Adipose tissue (tissue), 3 donors: ENCODE measurements around the gene KPNA6. TPM values are rescaled to one million over a fixed set of nuclear protein-coding genes. Genes with fewer than 3 reads are reported as not detected.

ENCODE experiments used
- H3K27ac ChIP-seq: one replicate; pipeline ENCODE4 v1.5.1; 2013; ENCODE audit warnings: low read depth, low read length
- WGBS, 3 donors: extraction: QIAGEN DNeasy Blood & Tissue Kit; methylation state at CpG; one replicate each; pipeline ENCODE4 v1.1.7; 2013; 5-methylcytosine and 5-hydroxymethylcytosine counted together
- polyA plus RNA-seq, 3 donors: library from polyadenylated mRNA; stranded (reverse); fragments of 200-250 nt; gene quantifications; one replicate each; pipeline ENCODE4 v1.2.3, GENCODE V29; 2013
- donor health status: healthy with polysubstance abuse.
- donor health status: Bipolar disorder and iron deficiency.
- donor health status: healthy.

KPNA6 gene
- polyA plus RNA-seq, 3 donors: 5.9 to 11.4 (median 10.1) TPM

- peak within 1 kb of the TSS; percentile 86 for H3K27ac ChIP-seq
- WGBS, 3 donors: 0 to 1% (median 1%) methylated on average over 76 to 79 of the region's 79 CpGs
Observed at GRCh38 chr1:32179443-32180185, 71.8 kb downstream of the KPNA6 start, which contains the start of gene TXLNA. TSS of gene TXLNA (plus strand) at chr1:32179675. CDS start at chr1:32180346, 671 bp downstream.

GRCh38 chr1:32180186-32181060 is 72.6 kb downstream of the KPNA6 start:
- WGBS, 3 donors: 5 to 8% (median 5%) methylated on average over 36 of the region's 36 CpGs
- peak overlapping the region; percentile 86 for H3K27ac ChIP-seq

DNA sequence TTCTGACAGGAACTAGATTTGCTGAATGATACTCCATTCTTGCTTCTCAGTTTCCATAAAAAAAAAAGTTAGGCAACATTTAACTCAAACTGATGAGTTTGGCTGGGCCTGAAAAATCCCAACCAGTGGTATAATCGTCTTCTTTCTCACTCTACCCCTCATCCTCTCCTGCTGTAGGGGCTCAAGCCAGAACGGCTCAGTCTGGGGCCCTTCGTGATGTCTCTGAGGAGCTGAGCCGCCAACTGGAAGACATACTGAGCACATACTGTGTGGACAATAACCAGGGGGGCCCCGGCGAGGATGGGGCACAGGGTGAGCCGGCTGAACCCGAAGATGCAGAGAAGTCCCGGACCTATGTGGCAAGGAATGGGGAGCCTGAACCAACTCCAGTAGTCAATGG is 73.2 kb downstream of the KPNA6 start:
- 65 to 75% (median 71%) methylated on average over 9 of the region's 9 CpGs for WGBS, 3 donors
- no peak overlapping the region for H3K27ac ChIP-seq

GRCh38 chr1:32181563-32181962 is 73.7 kb downstream of the KPNA6 start:
- H3K27ac ChIP-seq: no peak overlapping the region
- 69 to 86% (median 82%) methylated on average over 5 of the region's 5 CpGs for WGBS, 3 donors

DNA sequence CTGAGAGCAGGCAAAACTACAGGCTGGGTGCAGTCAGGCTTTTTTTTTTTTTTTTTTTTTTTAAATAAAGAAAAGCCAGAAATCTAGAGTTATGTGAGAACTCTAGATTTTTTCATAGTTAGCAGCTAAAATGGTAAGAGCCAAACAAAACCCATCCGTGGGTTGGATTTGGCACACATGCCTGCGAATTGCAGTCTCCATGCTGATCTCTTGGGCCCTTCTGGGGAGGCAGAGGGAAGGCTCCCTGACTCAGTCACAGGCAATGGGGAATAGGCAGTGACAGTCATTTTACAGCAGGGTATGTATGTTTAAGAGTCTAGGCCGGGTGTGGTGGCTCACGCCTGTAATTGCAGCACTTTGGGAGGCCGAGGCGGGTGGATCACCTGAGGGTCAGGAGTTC is 74.2 kb downstream of the KPNA6 start:
- no peak overlapping the region for H3K27ac ChIP-seq
- 79 to 93% (median 81%) methylated on average over 6 of the region's 6 CpGs for WGBS, 3 donors

DNA sequence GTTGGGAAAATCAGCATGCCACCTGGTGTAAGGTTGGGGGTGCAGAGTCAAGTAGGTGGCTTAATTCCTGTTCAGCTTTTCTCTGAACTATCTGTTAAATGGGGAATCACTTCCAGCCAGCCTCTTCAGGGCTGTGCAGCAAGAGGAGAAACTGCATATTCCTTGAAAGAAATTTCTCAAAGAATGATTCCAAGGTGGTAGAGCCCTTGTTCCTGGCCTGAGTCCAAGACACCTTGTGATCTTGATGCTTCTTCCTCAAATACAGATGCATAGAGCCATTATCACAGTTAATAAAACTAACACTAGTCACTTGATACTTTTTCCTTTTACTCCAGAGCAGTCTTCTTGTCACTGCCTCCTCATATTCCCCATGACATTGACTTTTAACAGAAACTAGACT is 76.8 kb downstream of the KPNA6 start:
- no peak overlapping the region for H3K27ac ChIP-seq

DNA sequence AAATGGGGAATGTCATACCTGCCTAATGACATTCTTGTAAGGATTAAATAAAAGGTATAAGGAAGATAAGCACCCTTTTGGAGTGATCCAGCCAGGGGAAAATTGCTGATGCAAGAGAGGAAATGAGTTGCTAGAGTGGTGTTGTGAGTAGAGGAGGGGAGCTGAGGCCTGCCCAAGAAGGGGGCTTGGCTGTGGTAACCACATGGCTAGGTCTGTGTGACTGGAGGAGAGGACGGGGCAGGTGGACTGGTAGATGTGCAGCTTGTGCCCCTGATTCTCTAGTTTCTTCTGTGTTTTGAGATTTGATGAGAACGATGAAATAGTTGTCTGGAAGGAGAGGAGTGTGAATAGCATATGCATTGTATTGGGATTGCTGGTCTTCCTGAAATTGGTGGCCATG is 78.2 kb downstream of the KPNA6 start:
- no peak overlapping the region for H3K27ac ChIP-seq
- WGBS, 3 donors: 77 to 95% (median 87%) methylated on average over 2 of the region's 2 CpGs

DNA sequence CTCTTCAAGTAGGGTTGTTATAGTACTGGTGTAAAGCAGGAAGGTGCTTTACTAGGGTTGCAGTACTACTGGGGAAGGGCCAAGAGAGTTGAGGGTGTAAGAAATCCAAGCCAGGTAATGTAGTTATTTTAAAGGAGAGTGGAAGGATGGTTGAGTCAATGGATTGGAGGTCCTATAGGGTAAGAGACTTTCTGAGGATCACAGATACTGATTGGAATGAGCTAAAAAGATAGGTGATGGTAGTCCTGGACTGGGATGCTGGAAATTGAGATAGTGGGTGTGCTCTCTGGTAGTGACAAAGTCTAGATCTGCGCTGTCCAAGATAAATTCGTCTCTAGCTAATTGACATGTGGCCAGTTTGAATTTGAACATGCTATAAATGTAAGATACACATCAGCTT is 78.6 kb downstream of the KPNA6 start:
- no peak overlapping the region for H3K27ac ChIP-seq
- 79 to 97% (median 96%) methylated on average over 2 of the region's 2 CpGs for WGBS, 3 donors

- no peak overlapping the region for H3K27ac ChIP-seq
- WGBS, 3 donors: 96 to 99% (median 97%) methylated on average over 9 of the region's 9 CpGs
Observed at GRCh38 chr1:32187850-32188249, 80.0 kb downstream of the KPNA6 start.

- WGBS, 3 donors: 93 to 97% (median 94%) methylated on average over 8 of the region's 8 CpGs
- no peak overlapping the region for H3K27ac ChIP-seq
Observed at GRCh38 chr1:32192220-32192948, 84.5 kb downstream of the KPNA6 start.

- 93 to 98% (median 94%) methylated on average over 6 of the region's 6 CpGs for WGBS, 3 donors
- no peak overlapping the region for H3K27ac ChIP-seq
Observed at GRCh38 chr1:32194984-32195383, 87.1 kb downstream of the KPNA6 start.

- no peak overlapping the region for H3K27ac ChIP-seq
- WGBS, 3 donors: 83 to 93% (median 85%) methylated on average over 3 of the region's 3 CpGs
Observed at GRCh38 chr1:32195531-32195930, 87.7 kb downstream of the KPNA6 start.

DNA sequence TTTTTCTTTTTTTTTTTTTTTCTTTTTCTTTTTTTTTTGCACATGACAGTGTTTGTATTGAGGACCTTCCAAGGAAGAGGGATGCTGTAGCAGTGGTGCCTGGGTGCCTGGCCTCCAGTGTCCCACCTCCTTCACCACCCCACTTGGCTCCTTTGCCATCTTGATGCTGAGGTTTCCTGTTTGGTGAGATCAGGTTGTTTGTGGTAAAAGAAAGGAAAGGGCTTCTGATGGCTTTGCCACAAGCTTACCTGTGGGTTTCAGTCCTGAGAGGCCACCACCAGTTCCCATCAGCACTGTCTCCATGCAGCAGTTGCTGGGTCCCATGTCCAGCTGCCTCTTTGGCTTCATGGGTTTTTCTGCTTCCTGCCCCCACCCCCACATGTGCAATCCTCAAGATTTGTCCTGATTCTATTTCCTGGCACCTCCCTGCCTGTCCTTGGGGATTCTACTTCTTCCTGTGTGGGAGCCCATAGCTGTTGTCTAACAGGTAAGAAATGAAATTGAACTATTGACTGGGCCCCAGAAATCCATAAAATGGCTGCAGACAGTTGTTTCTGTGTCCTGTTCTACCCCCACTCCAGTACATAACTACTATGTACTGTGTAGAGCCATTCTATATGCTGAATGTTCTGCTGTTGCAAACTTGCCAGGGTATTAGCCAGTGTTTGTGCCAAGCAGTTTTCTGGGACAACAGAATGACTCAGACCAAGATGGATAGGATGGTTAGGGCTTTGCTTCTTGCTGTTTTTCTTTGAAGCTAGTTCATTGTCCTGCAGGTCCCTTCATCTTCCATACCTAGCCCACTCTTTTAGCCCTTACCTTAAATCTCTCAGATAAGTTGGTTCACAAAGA is 88.3 kb downstream of the KPNA6 start:
- no peak overlapping the region for H3K27ac ChIP-seq

- 79 to 93% (median 92%) methylated on average over 1 of the region's 1 CpG for WGBS, 3 donors
- no peak overlapping the region for H3K27ac ChIP-seq
Observed at GRCh38 chr1:32197074-32197473, 89.2 kb downstream of the KPNA6 start.

DNA sequence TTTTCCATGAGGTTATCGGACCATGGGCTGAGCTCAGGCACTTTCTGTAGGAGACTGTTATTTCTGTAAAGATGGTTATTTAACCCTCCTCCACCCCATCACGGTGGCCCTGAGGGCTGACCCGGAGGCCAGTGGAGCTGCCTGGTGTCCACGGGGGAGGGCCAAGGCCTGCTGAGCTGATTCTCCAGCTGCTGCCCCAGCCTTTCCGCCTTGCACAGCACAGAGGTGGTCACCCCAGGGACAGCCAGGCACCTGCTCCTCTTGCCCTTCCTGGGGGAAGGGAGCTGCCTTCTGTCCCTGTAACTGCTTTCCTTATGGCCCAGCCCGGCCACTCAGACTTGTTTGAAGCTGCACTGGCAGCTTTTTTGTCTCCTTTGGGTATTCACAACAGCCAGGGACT is 90.0 kb downstream of the KPNA6 start:
- H3K27ac ChIP-seq: no peak overlapping the region
- 54 to 80% (median 61%) methylated on average over 6 of the region's 6 CpGs for WGBS, 3 donors

GRCh38 chr1:32198237-32199042 is 90.6 kb downstream of the KPNA6 start:
- H3K27ac ChIP-seq: no peak overlapping the region
- WGBS, 3 donors: 74 to 86% (median 83%) methylated on average over 3 of the region's 3 CpGs

DNA sequence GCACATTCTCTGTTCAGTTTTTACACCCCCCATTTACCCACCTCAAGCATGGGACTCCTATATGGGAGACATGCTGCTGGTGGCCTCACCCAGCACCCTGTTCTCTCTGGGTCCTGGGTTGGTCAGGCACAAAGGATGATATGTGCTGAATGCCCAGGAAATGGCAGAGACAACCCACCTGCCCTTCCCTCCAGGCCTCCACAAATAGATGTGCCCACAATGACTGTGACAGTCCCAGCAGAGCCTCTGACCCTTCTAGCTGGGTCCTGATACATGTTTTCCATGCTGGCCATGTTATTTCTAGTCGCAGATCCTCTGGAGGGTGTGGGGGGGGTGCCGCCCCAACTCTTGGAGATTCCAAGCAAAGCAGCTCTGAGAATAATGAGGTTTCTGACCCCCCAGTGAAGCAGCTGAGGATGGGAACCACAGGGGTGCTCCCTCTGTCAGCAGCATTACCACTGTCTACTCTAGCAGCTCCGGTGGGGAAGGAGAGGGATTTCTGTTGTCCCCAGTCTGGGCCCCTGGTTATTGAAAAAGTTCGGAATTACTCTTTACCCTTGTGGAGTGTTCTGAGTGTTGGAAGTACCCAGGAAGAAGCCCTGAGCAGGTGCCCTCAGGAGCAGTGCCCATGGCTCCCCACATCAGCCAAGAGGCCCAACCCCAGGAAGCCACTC is 91.3 kb downstream of the KPNA6 start:
- no peak overlapping the region for H3K27ac ChIP-seq
- 53 to 72% (median 67%) methylated on average over 4 of the region's 4 CpGs for WGBS, 3 donors
